Osteocyte (in vitro differentiated cells): ENCODE results near the gene RNF186. TPM values are rescaled to one million over a fixed set of nuclear protein-coding genes. Genes with fewer than 3 reads are reported as not detected.

Experiments
- DNase-seq: peaks from one replicate; pipeline ENCODE4 v3.0.0; 2021; ENCODE audit warnings: mixed read lengths; ENCODE audit not compliant: unreplicated experiment; ENCODE audit errors: extremely low spot score
- H3K27ac Mint-ChIP-seq: one replicate; pipeline ENCODE4 v1.8.0; 2021; ENCODE audit warnings: mild to moderate bottlenecking, mixed read lengths; ENCODE audit not compliant: unreplicated experiment
- H3K27me3 Mint-ChIP-seq: one replicate; pipeline ENCODE4 v1.8.0; 2021; ENCODE audit warnings: mixed read lengths; ENCODE audit not compliant: unreplicated experiment
- H3K36me3 Mint-ChIP-seq: one replicate; pipeline ENCODE4 v1.8.0; 2021; ENCODE audit warnings: mixed read lengths; ENCODE audit not compliant: unreplicated experiment
- H3K4me1 Mint-ChIP-seq: one replicate; pipeline ENCODE4 v1.8.0; 2021; ENCODE audit warnings: mixed read lengths; ENCODE audit not compliant: unreplicated experiment
- H3K4me3 Mint-ChIP-seq: one replicate; pipeline ENCODE4 v1.8.0; 2021; ENCODE audit warnings: mild to moderate bottlenecking, moderate library complexity, mixed read lengths; ENCODE audit not compliant: unreplicated experiment
- H3K9me3 Mint-ChIP-seq: one replicate; pipeline ENCODE4 v1.8.0; 2021; ENCODE audit warnings: mixed read lengths; ENCODE audit not compliant: unreplicated experiment
- CTCF ChIP-seq: fragments of 200-600 bp; sonication (generic); IDR thresholded peaks from 2 replicates; pipeline ENCODE4 v1.5.0; 2021; ENCODE audit warnings: antibody characterized with exemption, mild to moderate bottlenecking, moderate library complexity
- total RNA-seq: library from RNA; stranded (reverse); gene quantifications from 2 replicates; pipeline ENCODE4 v1.2.1, GENCODE V29; 2021

Gene RNF186
- total RNA-seq, 1 donor from 2014 or later: not detected

DNA sequence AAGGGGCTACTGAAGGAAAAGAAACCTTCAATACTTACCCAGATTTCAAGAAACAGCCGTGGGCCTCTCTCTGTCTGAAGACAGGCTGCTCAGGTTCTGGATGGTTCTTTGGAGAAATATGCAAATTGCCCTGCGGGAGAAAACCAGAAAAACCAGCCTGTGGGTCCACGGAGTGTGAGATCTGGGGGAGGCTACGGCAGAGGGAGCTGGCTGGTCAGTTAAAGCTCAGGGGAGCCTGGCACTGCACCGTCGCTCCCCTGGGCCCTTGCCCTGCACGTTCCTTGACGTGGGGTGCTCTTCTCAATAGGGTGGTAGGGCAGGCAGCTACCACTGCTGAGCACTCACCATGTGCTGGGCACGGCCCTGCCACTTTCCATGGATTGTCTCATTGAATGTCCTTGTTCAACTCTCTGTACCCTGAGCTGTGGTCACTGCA, 28.1 kb downstream of the RNF186 start:
- TF ChIP-seq CTCF: no peak
- peaks cover 3% of the 10 kb centered on the region for H3K36me3 Mint-ChIP-seq
- no peak for DNase-seq
- H3K4me3 Mint-ChIP-seq: no peak overlapping the region
- H3K27me3 Mint-ChIP-seq: no peaks in the 10 kb centered on the region
- H3K4me1 Mint-ChIP-seq: peaks cover 4% of the 10 kb centered on the region
- H3K27ac Mint-ChIP-seq: no peak overlapping the region
- H3K9me3 Mint-ChIP-seq: no peaks in the 10 kb centered on the region

- H3K36me3 Mint-ChIP-seq: peaks cover 9% of the 10 kb centered on the region
- no peak for TF ChIP-seq CTCF
- H3K27ac Mint-ChIP-seq: no peak overlapping the region
- H3K27me3 Mint-ChIP-seq: no peaks in the 10 kb centered on the region
- H3K4me3 Mint-ChIP-seq: no peak overlapping the region
- no peak for DNase-seq
- peaks cover 3% of the 10 kb centered on the region for H3K4me1 Mint-ChIP-seq
- H3K9me3 Mint-ChIP-seq: no peaks in the 10 kb centered on the region
These were observed 29.4 kb downstream of the RNF186 start for GRCh38 chr1:19785660-19786059.

DNA sequence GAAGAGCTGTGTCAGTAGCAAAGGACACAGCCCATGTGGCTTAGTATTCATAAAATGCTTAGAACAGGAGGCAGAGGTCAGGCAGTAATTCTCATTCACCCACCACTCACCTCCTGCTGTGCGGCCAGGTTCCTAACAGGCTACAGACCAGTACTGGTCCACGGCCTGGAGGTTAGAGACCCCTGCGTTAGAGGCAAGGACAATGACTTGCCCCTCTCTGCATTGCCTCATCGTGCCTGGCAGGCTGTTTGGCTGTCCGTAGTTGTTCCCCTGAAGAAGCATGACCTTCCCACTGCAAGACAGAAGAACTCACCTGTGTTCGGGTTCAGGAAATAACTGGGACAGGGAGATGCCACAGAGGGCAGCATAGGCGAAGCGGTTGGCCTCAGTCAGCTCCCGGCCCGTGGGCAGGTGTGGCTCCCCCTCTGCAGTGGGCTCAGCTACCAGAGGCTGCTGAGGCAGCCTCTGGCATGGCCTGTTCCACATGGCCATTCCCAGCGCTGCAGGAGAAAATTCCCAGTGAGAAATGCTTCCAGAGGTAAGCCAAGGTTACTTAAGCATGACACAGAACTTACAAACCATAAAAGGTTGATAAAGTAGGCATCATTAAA, 34.7 kb downstream of the RNF186 start:
- H3K9me3 Mint-ChIP-seq: no peaks in the 10 kb centered on the region
- H3K27me3 Mint-ChIP-seq: no peaks in the 10 kb centered on the region
- peaks cover 2% of the 10 kb centered on the region for H3K4me1 Mint-ChIP-seq
- no peak overlapping the region for H3K4me3 Mint-ChIP-seq
- no peak overlapping the region for H3K27ac Mint-ChIP-seq
- no peak for DNase-seq
- H3K36me3 Mint-ChIP-seq: peaks cover 27% of the 10 kb centered on the region
- TF ChIP-seq CTCF: no peak

DNA sequence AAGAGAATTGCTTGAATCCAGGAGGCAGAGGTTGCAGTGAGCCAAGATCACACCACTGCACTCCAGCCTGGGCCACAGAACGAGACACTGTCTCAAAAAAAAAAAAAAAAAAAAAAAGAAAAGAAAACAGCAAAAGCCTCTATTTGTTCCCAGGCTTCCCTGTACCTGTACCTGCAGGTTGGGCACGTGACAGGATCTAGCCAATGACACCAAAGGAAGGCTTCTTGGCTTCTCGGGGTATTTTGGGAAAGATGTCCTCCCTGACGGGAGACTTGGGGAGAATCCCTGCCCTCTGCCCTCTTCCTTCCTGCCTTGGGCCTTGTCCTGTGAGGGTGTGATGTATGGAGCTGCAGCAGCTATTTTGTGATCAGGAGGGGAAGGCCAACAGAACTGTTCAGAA, 38.1 kb downstream of the RNF186 start:
- no peak overlapping the region for H3K4me3 Mint-ChIP-seq
- peaks cover 27% of the 10 kb centered on the region for H3K36me3 Mint-ChIP-seq
- DNase-seq: no peak
- TF ChIP-seq CTCF: no peak
- no peak overlapping the region for H3K27ac Mint-ChIP-seq
- H3K4me1 Mint-ChIP-seq: no peaks in the 10 kb centered on the region
- no peaks in the 10 kb centered on the region for H3K27me3 Mint-ChIP-seq
- no peaks in the 10 kb centered on the region for H3K9me3 Mint-ChIP-seq

DNA sequence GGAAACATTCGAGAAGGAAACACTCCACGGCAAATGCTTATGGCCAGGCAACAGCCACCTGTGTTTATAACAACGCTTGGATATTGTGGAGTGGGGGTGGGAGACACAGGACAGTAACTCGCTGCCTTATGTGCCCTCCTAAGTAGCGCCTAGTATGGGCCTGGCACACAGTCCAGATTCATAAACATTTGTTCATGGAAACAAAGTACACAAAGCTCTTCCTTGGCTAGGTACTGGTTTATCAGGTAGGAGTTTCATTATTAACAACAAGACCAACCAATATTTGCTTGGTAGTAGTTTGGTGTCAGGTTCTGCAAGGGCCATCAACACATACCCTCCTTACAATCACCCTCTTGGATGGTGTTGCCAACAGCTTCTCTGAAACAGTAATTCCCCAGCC, 38.8 kb downstream of the RNF186 start:
- Mint-ChIP-seq H3K36me3 (peaks cover 27% of the 10 kb centered on the region), H3K27me3 (no peaks in the 10 kb centered on the region), H3K4me1 (no peaks in the 10 kb centered on the region), H3K27ac (no peak overlapping the region), H3K9me3 (no peaks in the 10 kb centered on the region), H3K4me3 (no peak overlapping the region)
- no peak for TF ChIP-seq CTCF
- DNase-seq: no peak
